Measurements from ENCODE around the gene UTS2R.
"Not testable (repeated sequence)": the region's sequence is repeated elsewhere in the genome, so short reads cannot be mapped to it uniquely, and the experiment has no call there.

UTS2R gene

GRCh38 chr17:82374626-82375331 lies 3.2 kb downstream of the UTS2R start:
- in situ Hi-C loops (cut with MboI; ENCODE audit: low sequenced_read_pairs), result no loop called here

DNA sequence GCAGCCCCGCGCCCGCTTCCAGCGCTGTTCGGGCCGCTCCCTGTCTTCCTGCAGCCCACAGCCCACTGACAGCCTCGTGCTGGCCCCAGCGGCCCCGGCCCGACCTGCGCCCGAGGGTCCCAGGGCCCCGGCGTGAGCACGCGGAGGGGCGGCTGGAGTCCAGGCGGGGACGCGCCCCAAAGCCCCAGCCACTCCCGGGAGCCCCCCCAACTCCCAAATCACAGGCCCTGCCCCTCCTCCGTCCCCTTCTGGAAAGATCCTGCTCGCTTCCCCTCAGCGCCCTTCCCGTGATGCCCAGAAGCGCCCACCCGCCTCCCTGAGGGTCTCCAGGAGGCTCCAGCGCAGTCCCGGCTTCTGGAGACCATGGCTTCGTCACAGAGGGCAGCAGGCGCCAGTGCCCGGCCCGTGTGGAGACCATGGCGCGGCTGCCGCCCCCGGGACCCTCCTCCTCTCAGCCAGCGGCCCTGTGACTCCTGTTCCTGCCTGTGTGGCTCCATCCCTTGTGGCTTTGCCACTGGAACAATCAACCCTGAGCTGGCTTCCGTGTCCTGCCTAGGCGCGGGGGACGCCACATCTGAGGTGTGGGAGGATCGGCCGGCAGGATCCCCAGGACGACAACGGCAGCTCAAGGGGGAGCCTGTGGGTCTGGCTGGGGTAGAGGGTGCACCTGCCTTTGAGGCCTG lies 3.9 kb downstream of the UTS2R start:
- in situ Hi-C loops (cut with MboI; ENCODE audit: low sequenced_read_pairs), result no loop called here

DNA sequence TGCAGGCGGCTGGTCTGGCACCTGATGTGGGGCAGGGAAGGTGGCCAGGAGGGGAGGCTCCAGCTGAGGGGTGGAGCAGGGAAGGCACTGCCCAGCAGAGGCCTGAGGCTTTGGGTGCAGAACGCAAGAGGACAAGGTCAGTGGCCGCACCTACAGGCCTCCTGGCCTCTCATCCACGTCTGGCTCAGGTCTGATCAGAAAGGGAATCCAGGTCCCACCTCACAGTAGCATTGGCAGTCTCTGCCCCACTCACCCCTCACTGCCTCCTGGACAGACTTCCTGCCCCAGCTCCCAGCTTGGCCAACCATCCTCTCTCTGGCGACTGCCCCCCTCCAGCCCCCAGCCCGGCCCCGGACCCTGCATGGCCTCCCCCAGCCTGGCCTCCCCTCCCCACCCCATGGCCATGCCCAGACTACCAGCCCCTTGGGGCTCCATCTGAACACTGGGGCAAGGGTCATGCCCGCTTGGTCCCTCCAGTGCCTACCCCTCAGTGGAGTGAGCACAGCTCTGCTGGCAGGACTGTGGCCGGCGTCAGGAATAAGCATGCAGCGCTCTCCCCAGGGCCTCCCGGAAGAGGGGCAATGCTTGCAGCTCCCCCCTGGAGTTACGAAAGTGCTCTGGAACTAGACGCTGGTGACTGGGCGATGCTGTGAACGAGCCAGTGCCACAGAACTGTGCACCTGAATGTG lies 4.6 kb downstream of the UTS2R start:
- in situ Hi-C loops (cut with MboI; ENCODE audit: low sequenced_read_pairs), result no loop called here

DNA sequence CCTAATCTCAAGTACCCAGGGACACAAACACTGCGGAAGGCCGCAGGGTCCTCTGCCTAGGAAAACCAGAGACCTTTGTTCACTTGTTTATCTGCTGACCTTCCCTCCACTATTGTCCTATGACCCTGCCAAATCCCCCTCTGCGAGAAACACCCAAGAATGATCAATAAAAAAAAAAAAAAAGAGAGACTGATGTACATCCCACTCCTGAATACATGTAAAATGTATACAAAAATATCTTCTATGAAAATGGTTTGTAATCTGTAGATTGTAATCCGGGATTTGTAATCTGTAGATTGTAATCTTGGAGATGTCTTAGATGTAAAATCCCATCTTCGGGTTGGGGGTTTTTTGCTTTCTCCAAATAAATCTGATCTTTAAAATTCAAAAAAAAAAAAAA lies 5.7 kb downstream of the UTS2R start:
- in situ Hi-C loops (cut with MboI; ENCODE audit: low sequenced_read_pairs), result not testable (repeated sequence)

- in situ Hi-C loops (cut with MboI; ENCODE audit: low sequenced_read_pairs), result no loop called here
Observed at GRCh38 chr17:82377924-82378740, 6.6 kb downstream of the UTS2R start.

- in situ Hi-C loops (cut with MboI; ENCODE audit: low sequenced_read_pairs), result no loop called here
Observed at GRCh38 chr17:82378741-82379021, 7.1 kb downstream of the UTS2R start.

GRCh38 chr17:82380860-82381702 lies 9.5 kb downstream of the UTS2R start:
- in situ Hi-C loops (cut with MboI; ENCODE audit: low sequenced_read_pairs), result no loop called here

- in situ Hi-C loops (cut with MboI; ENCODE audit: low sequenced_read_pairs), result not testable (repeated sequence)
Observed at GRCh38 chr17:82381703-82382009, 10.1 kb downstream of the UTS2R start.

GRCh38 chr17:82382220-82382932 lies 10.8 kb downstream of the UTS2R start:
- in situ Hi-C loops (cut with MboI; ENCODE audit: low sequenced_read_pairs), result not testable (repeated sequence)

DNA sequence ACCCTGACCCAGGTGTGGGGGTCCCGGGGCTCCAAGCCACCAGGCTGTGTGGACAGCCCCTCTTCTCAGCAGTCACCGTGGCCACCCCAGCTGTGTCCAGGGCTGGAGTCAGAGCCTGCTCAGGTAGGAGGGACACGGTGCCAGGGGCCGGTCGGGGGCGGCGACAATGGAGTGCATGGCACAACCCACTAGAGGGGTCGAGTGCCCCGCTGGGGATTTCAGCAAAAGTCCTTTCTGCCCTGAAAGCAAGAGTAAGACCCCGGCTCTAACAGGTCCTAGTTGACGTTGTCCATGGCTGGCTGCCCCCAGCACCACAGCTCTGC lies 11.3 kb downstream of the UTS2R start:
- in situ Hi-C loops (cut with MboI; ENCODE audit: low sequenced_read_pairs), result no loop called here

- in situ Hi-C loops (cut with MboI; ENCODE audit: low sequenced_read_pairs), result no loop called here
Observed at GRCh38 chr17:82383411-82383810, 11.8 kb downstream of the UTS2R start.

- in situ Hi-C loops (cut with MboI; ENCODE audit: low sequenced_read_pairs), result no loop called here
Observed at GRCh38 chr17:82384051-82384729, 12.6 kb downstream of the UTS2R start.

DNA sequence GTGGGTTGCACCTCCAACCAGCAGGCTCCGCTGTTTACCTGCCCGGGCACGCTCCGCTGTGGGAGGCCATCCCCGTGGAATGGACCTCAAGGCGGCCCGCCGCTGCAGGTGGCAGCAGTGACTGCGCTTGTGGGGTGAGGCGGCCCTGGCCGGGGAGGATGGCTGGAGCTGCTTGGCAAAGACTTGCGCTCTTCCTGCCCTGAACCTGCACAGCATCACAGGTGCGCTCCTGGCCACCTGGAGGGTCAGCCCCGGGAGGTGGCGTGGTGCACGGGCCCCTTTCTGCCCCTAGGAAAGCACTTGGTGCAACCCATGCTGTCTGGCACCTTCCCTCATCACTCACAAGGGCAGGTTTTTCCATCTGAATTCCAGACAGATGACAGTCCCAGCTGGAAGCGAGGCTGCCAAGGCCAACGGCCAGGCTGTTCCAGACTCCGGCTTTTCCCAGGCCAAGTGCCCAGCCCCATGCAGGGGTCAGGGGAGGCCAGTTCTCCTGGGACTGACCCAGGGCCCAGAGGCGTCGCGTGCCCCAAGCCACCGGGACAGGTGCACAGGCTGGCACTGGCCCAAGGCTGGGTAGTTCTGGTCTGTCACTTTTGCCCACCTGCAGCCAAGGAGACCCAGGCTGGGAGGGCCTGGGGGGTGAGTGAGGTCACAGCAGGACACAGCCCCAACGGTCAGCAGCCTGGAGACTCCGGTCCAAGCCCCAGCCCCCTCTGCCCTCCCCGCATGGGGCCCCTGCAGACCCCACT lies 13.3 kb downstream of the UTS2R start:
- in situ Hi-C loops (cut with MboI; ENCODE audit: low sequenced_read_pairs), result no loop called here

DNA sequence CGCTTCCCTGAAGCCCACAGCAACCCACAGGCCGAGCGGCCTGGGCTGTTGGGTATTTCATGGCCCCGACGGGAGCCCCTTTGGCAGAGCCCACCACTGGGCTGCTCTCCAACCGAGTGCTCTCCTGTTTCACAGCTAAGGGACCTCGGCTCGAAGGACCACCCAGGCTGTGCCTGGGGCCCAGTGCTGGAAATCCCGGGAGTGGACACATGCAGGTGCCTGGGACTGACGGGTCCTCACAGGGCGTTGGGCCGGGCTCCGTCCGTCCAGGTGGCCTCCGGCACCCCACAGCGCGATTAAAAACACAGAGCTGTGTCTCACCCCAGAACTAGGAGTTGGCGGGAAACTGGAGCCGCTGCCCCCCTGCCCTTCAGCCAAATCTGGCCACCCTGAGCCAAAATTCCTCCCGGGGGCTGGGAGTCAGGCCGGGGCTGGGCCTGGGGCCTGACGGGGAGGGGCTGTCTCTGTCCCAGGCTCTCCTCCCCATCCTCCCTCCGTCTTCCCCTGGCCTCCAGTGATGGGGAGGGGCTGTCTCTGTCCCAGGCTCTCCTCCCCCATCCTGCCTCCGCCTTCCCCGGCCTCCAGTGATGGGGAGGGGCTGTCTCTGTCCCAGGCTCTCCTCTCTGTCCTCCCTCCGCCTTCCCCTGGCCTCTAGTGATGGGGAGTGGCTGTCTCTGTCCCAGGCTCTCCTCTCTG lies 14.1 kb downstream of the UTS2R start:
- in situ Hi-C loops (cut with MboI; ENCODE audit: low sequenced_read_pairs), result no loop called here

- in situ Hi-C loops (cut with MboI; ENCODE audit: low sequenced_read_pairs), result no loop called here
Observed at GRCh38 chr17:82386255-82386831, 14.8 kb downstream of the UTS2R start.

GRCh38 chr17:82386881-82387704 lies 15.5 kb downstream of the UTS2R start:
- in situ Hi-C loops (cut with MboI; ENCODE audit: low sequenced_read_pairs), result no loop called here

- in situ Hi-C loops (cut with MboI; ENCODE audit: low sequenced_read_pairs), result no loop called here
Observed at GRCh38 chr17:82387705-82388106, 16.1 kb downstream of the UTS2R start.

Data from hTERT RPE-1 (cell line).